Naive thymus-derived CD8-positive, alpha-beta T cell (primary cell): ENCODE results near the gene CARHSP1. TPM values are rescaled to one million over a fixed set of nuclear protein-coding genes. Genes with fewer than 3 reads are reported as not detected.
A peak's percentile ranks its signal among the peaks of the same experiment; 100 is the strongest.

ENCODE experiments used
- ATAC-seq, 2 donors: fragments of 150-1000 bp; cut with Tn5 transposase in 1 of 2; sonication (Bioruptor Pico), chemical (Tn5 transposase) in 1 of 2; 1 replicate in 1 of 2; 2 replicates in 1 of 2; pipeline ENCODE4 v1.10.0; 2021; ENCODE audit warnings: mild to moderate bottlenecking in 2 of 2, moderate library complexity in 2 of 2
- POLR2A ChIA-PET: fragments of 350-600 bp; sonication (Branson Sonifier 250); formaldehyde crosslinking; loops from one replicate; lab custom pipeline; 2021; ENCODE audit warnings: antibody characterized with exemption; lab: Charles Lee
- DNase-seq, 10 donors: peaks; one replicate each; pipeline versions ENCODE4 v3.0.0 to v3.0.0-alpha.2; 2020 to 2022
- H3K27ac Mint-ChIP-seq, 10 donors: one replicate each; pipeline ENCODE4 v1.8.0; 2020 to 2022; ENCODE audit warnings: mild to moderate bottlenecking in 10 of 10, mixed read lengths in 10 of 10, moderate library complexity in 4 of 10, inconsistent platforms in 1 of 10
- H3K27me3 Mint-ChIP-seq, 5 donors: one replicate each; pipeline ENCODE4 v1.8.0; 2021 to 2022; ENCODE audit warnings: mixed read lengths in 5 of 5
- H3K36me3 Mint-ChIP-seq, 3 donors: one replicate each; pipeline ENCODE4 v1.8.0; 2020 to 2022; ENCODE audit warnings: mixed read lengths in 3 of 3, mild to moderate bottlenecking in 2 of 3, inconsistent platforms in 1 of 3
- H3K4me1 Mint-ChIP-seq, 4 donors: one replicate each; pipeline ENCODE4 v1.8.0; 2021 to 2022; ENCODE audit warnings: mixed read lengths in 4 of 4
- H3K4me3 Mint-ChIP-seq, 10 donors: one replicate each; pipeline ENCODE4 v1.8.0; 2020 to 2022; ENCODE audit warnings: mild to moderate bottlenecking in 10 of 10, mixed read lengths in 10 of 10, moderate library complexity in 6 of 10, inconsistent platforms in 1 of 10
- H3K9me3 Mint-ChIP-seq, 9 donors: one replicate each; pipeline ENCODE4 v1.8.0; 2020 to 2022; ENCODE audit warnings: mixed read lengths in 9 of 9, mild to moderate bottlenecking in 3 of 9, inconsistent platforms in 1 of 9, moderate library complexity in 1 of 9
- polyA plus RNA-seq, 3 donors: library from polyadenylated mRNA; unstranded; fragments of 300-500 nt; fragmentation: Illumina TruSeq; gene quantifications; one replicate each; pipeline ENCODE4 v1.2.3, GENCODE V29; 2021
- total RNA-seq, 8 experiments: library from RNA in 2 of 8; stranded (reverse) in 2 of 8; gene quantifications; one replicate each; pipeline ENCODE4 v1.2.3 and lab custom pipeline; 2021 to 2026

CARHSP1 gene
- total and polyA plus RNA-seq, 5 experiments from 2014 or later = 40.0 to 61.2 (median 51.9) TPM

DNA sequence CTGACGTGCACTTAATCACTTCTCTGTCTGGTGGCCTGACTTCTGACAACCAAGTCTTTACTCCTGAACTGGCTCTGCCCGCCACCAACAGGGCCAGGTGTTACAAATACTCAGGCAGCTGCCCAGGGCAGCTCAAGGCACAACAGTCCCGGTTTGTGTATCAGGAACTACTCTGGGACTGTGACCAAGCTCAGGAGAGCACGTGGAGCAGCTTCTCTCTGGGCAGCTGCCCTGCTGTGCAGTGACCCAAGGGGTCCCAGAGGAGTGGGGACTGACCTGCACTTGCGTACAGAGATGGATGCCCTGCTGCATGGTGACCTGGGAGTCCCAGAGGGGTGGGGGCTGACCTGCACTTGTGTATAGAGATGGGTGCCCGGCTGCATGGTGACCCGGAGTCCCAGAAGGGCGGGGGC, 35.2 kb upstream of the CARHSP1 start:
- peaks cover 2 to 9% (median 7%) of the 10 kb centered on the region in 4 donors for H3K4me1 Mint-ChIP-seq
- DNase-seq (no peak), ATAC-seq (no peak)
- no peaks in the 10 kb centered on the region for H3K27me3 Mint-ChIP-seq
- peak overlapping the region in 1 of 10 donors; percentile 53 for H3K27ac Mint-ChIP-seq
- peaks cover 0 to 97% (median 30%) of the 10 kb centered on the region in 3 donors for H3K36me3 Mint-ChIP-seq
- POLR2A ChIA-PET = no interaction called here
- H3K9me3 Mint-ChIP-seq = no peaks in the 10 kb centered on the region
- no peak overlapping the region for H3K4me3 Mint-ChIP-seq

DNA sequence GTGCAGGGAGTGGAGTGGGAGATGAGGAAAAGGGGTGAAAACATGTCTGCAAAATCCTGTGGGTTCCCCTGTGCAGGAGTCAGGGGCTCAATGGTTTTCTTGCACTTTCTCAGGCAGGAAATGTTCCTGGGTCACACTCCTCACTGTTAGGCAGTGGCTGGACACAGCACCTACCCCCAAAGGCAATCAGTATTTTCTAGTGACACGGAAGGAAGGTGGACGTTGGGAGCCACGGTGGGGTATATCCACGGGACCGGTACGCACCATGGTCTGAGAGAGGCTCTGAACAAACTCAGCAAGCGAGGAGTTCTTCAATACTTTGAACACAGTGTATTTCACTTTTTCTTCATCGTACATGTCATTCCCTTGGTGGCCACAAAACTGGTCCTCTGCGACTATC, 34.2 kb upstream of the CARHSP1 start:
- ATAC-seq (no peak), DNase-seq (no peak)
- peaks cover 0 to 97% (median 38%) of the 10 kb centered on the region in 3 donors for H3K36me3 Mint-ChIP-seq
- no peaks in the 10 kb centered on the region for H3K9me3 Mint-ChIP-seq
- POLR2A ChIA-PET = no interaction called here
- H3K27ac Mint-ChIP-seq = peak overlapping the region in 1 of 10 donors; percentile 40
- H3K27me3 Mint-ChIP-seq = no peaks in the 10 kb centered on the region
- H3K4me1 Mint-ChIP-seq = peaks cover 0 to 3% (median 0%) of the 10 kb centered on the region in 4 donors
- no peak overlapping the region for H3K4me3 Mint-ChIP-seq

DNA sequence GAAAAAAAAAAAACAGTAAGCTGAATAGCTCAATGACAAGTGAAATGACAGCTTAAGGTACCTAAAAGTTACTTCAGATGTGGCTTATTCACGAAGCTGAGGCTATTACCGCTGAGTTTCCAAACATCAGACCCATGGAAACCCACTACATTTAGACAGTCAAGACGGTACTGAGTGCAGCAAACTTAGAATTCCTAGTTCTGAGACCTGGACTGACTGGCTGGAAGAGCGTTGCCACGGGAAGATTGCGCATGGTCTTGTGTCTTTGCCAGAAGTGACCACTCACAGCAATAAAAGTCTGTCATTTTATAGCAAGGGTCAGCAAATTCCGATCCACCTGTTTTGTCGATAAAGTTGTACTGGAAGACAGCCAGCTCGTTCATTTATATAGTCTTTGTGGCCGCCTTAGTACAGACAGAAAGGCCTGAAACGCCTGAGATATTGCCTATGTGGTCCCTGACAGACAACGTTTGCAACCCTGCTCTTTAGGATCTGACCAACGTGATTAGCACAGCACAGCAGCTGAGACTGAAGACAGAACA, 32.6 kb upstream of the CARHSP1 start:
- peaks cover 0 to 3% (median 0%) of the 10 kb centered on the region in 4 donors for H3K4me1 Mint-ChIP-seq
- DNase-seq (no peak), ATAC-seq (no peak)
- no peaks in the 10 kb centered on the region for H3K27me3 Mint-ChIP-seq
- H3K36me3 Mint-ChIP-seq = peaks cover 0 to 96% (median 38%) of the 10 kb centered on the region in 3 donors
- POLR2A ChIA-PET = interaction anchor here (0.6 kb wide), 1 partner anchor 121 kb away, joined by 4 read pairs; no protein-coding TSS in a partner anchor
- H3K27ac Mint-ChIP-seq = peak overlapping the region in 2 of 10 donors; percentile 29 to 50
- H3K9me3 Mint-ChIP-seq = no peaks in the 10 kb centered on the region
- no peak overlapping the region for H3K4me3 Mint-ChIP-seq

DNA sequence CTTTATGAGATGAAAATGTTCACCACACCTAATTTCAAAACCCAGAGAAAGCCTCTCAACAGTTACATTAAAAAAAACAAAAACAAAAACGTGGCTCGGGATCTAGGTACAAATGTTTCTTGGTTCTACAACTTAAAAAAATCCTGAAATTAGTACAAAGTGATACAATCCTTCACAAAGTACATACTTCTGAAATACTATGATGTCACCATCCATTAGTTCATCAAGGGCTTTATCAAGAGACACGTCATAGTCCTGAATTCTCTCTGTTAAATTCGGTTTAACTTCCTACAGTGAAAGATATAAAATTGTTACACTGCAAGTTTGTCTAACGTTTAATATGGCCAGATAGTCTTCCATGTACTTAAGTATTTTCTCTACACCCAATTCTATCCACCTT, 31.5 kb upstream of the CARHSP1 start:
- Mint-ChIP-seq H3K4me1 (peaks cover 0 to 3% (median 0%) of the 10 kb centered on the region in 4 donors), H3K9me3 (no peaks in the 10 kb centered on the region), H3K36me3 (peaks cover 0 to 95% (median 40%) of the 10 kb centered on the region in 3 donors), H3K4me3 (no peak overlapping the region), H3K27me3 (no peaks in the 10 kb centered on the region), H3K27ac (peak overlapping the region in 3 of 10 donors; percentile 3 to 78 (median 29))
- DNase-seq (no peak), ATAC-seq (no peak)
- POLR2A ChIA-PET = no interaction called here

GRCh38 chr16:8899709-8900317, 31.0 kb upstream of the CARHSP1 start:
- DNase-seq (no peak), ATAC-seq (no peak)
- Mint-ChIP-seq H3K27me3 (no peaks in the 10 kb centered on the region), H3K36me3 (peaks cover 0 to 95% (median 42%) of the 10 kb centered on the region in 3 donors), H3K4me3 (no peak overlapping the region), H3K4me1 (peaks cover 0 to 2% (median 0%) of the 10 kb centered on the region in 4 donors), H3K27ac (peak overlapping the region in 4 of 10 donors; percentile 3 to 78 (median 25)), H3K9me3 (no peaks in the 10 kb centered on the region)
- POLR2A ChIA-PET = no interaction called here

DNA sequence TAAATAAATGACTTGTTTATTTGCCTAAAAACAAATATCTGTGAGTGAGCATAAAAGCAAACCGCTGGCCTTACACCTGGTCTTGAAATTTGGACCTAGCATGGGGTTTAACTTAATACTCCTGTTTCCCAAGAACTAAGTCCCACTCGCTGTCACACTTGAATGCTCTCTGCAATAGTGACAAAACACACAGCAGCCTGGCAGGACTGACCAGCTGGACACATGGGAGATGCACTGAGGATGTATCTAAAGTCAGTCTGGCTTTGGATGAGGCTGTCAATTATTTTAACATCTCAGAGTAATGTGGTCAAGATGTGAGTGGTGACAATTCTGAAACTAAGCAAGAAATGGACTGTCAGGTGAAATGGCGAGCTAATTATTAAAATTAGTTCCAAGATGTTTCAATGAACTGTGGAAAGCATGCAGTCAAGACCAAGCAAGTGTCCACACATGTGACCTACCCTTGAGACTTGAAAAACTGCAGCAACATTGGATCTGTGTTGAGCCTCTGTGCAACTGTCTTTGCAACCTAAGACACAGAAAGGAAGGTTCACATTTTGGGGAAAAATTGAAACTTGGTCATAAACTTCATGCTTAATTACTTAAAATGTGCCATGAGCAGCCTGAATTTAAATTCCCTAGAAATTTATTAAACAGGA, 30.0 kb upstream of the CARHSP1 start:
- H3K27ac Mint-ChIP-seq = peak overlapping the region in 3 of 10 donors; percentile 46 to 69 (median 52)
- POLR2A ChIA-PET = no interaction called here
- ATAC-seq = no peak
- no peaks in the 10 kb centered on the region for H3K9me3 Mint-ChIP-seq
- no peaks in the 10 kb centered on the region for H3K27me3 Mint-ChIP-seq
- H3K4me1 Mint-ChIP-seq = no peaks in the 10 kb centered on the region
- H3K36me3 Mint-ChIP-seq = peaks cover 0 to 96% (median 45%) of the 10 kb centered on the region in 3 donors
- H3K4me3 Mint-ChIP-seq = no peak overlapping the region
- no peak for DNase-seq

DNA sequence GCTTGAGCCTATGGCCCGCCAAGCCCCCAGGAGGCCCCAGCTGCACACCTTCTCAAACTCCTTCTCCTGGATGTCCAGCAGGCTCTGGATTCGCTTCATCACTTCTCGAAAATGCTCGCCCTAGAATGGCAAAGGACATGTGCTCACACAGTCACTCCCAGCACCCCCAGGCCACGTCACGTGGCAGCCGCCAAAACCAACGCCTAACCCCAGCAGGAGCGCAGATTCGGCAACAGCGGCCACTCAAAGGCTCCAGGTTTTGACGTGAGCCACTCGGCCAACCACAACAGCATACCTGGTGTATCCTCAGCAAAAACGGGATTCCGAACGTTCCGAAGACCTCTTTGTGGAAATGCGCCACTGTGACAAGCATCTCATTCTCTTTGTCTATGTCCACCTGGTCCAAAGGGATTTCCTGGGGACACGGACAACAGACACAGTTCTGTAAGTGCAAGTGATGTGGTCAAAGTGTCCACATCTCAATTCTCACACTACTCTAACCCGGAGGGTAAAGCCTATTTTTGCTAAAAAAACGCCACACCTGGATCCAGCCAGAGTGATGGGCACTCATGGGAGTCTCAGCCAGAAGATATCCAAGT, 26.0 kb upstream of the CARHSP1 start:
- POLR2A ChIA-PET = no interaction called here
- Mint-ChIP-seq H3K27ac (peak overlapping the region in 4 of 10 donors; percentile 18 to 77 (median 55)), H3K4me1 (peaks cover 0 to 11% (median 0%) of the 10 kb centered on the region in 4 donors), H3K4me3 (peak overlapping the region in 1 of 10 donors; percentile 15), H3K36me3 (peaks cover 4 to 90% (median 31%) of the 10 kb centered on the region in 3 donors), H3K27me3 (no peaks in the 10 kb centered on the region), H3K9me3 (no peaks in the 10 kb centered on the region)
- DNase-seq (no peak), ATAC-seq (no peak)

- no peak for DNase-seq
- Mint-ChIP-seq H3K9me3 (no peaks in the 10 kb centered on the region), H3K4me3 (no peak overlapping the region), H3K27me3 (no peaks in the 10 kb centered on the region), H3K27ac (peak overlapping the region in 2 of 10 donors; percentile 51 to 77), H3K36me3 (peaks cover 4 to 83% (median 27%) of the 10 kb centered on the region in 3 donors), H3K4me1 (peaks cover 0 to 11% (median 0%) of the 10 kb centered on the region in 4 donors)
- POLR2A ChIA-PET = no interaction called here
- ATAC-seq = no peak
These were observed 25.3 kb upstream of the CARHSP1 start for GRCh38 chr16:8893976-8894690.

DNA sequence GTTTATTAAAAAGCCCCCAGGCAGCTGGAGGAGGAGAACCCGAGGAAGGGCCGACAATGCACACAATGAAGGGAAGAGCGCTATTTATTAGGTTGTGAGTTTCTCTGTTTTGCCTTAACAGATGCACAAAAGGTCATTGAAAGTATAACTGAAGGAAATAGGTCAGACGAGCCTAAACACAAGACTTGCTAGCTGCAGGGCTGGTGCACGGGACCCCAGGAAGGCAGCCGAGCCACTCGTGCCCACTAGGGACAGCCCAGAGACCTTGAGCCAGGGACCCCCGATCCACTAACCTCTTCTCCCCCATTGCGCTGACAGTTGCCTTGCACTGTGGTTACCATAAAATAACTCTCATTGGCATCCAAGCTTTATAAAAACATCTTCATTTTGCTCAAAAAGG, 24.6 kb upstream of the CARHSP1 start:
- peaks cover 4 to 76% (median 24%) of the 10 kb centered on the region in 3 donors for H3K36me3 Mint-ChIP-seq
- ATAC-seq = no peak
- H3K4me1 Mint-ChIP-seq = peaks cover 0 to 11% (median 0%) of the 10 kb centered on the region in 4 donors
- H3K4me3 Mint-ChIP-seq = no peak overlapping the region
- H3K9me3 Mint-ChIP-seq = no peaks in the 10 kb centered on the region
- H3K27ac Mint-ChIP-seq = peak overlapping the region in 1 of 10 donors; percentile 45
- H3K27me3 Mint-ChIP-seq = no peaks in the 10 kb centered on the region
- no peak for DNase-seq
- POLR2A ChIA-PET = no interaction called here

DNA sequence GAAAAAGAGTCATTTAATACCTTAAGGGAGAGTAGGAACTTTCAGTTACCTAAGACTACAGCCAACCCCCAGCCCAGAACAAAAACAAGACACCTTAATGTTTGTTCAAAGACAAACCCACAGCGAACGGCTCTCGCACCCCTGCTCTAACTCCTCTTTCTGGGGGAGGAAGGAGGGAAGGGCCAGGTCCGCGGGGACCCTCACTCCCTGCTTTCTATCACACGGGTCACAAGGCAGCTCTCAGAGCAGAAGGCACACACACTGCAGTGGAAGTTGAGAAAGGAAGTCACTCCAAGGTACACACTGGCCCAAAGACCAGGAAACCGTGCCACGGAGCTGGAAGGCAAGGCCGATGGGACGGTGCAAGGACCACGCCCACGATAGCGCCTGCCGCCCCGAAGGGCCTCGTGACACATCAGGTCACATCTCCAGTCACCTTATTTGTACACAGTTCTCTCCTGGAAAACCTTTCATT, 23.3 kb upstream of the CARHSP1 start:
- no peaks in the 10 kb centered on the region for H3K9me3 Mint-ChIP-seq
- peak overlapping the region in 3 of 10 donors; percentile 61 to 66 (median 65) for H3K27ac Mint-ChIP-seq
- ATAC-seq = no peak
- peaks cover 4 to 64% (median 20%) of the 10 kb centered on the region in 3 donors for H3K36me3 Mint-ChIP-seq
- POLR2A ChIA-PET = no interaction called here
- no peak for DNase-seq
- no peaks in the 10 kb centered on the region for H3K27me3 Mint-ChIP-seq
- no peak overlapping the region for H3K4me3 Mint-ChIP-seq
- peaks cover 0 to 11% (median 4%) of the 10 kb centered on the region in 4 donors for H3K4me1 Mint-ChIP-seq

DNA sequence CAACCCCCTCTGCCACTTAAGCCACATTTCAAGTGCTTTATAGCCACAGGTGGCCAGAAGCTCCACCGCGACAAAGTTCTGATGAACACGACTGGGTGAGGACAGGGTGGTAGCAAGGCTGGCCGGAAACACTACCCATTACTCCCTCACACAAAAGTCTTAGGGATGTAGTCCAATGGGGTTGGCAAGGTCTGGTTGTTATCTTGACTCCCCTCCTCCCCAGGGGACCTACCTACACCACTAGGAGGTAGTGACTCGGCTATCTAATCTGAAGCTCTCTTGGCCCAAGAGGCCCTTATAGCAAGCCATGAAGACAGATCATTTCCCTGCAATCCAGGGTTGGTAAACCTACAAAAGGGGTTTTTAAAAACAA, 21.7 kb upstream of the CARHSP1 start:
- Mint-ChIP-seq H3K9me3 (no peaks in the 10 kb centered on the region), H3K4me3 (no peak overlapping the region), H3K27me3 (peaks cover 0 to 2% (median 0%) of the 10 kb centered on the region in 5 donors), H3K36me3 (peaks cover 4 to 50% (median 19%) of the 10 kb centered on the region in 3 donors), H3K27ac (peak overlapping the region in 4 of 10 donors; percentile 44 to 79 (median 48)), H3K4me1 (peaks cover 5 to 16% (median 13%) of the 10 kb centered on the region in 4 donors)
- ATAC-seq (no peak), DNase-seq (no peak)
- POLR2A ChIA-PET = no interaction called here
